GM12878 (cell line): ENCODE measurements around the gene AJM1. TPM values are rescaled to one million over a fixed set of nuclear protein-coding genes. Genes with fewer than 3 reads are reported as not detected.

Experiments used
- BACH1 ChIP-seq: fragments of 450-650 bp; IDR thresholded peaks from 2 replicates; pipeline ENCODE4 v1.6.1; 2017; ENCODE audit warnings: mild to moderate bottlenecking, borderline replicate concordance
- CBX5 ChIP-seq: sonication (generic); IDR thresholded peaks from 2 replicates; pipeline ENCODE4 v1.6.1; 2016; ENCODE audit warnings: low read depth, moderate library complexity, mild to moderate bottlenecking, inconsistent platforms
- CEBPB ChIP-seq, 2 experiments: fragments of 150-350 bp in 1 of 2; IDR thresholded peaks; 2 replicates each; pipeline ENCODE4 v1.6.1; 2012 to 2014; ENCODE audit warnings: low read depth in 2 of 2, low read length in 2 of 2, borderline replicate concordance in 1 of 2, inconsistent platforms in 1 of 2
- FOXK2 ChIP-seq: fragments of 450-650 bp; IDR thresholded peaks from 2 replicates; pipeline ENCODE4 v1.6.1; 2017; ENCODE audit warnings: mild to moderate bottlenecking, moderate library complexity
- GATAD2B ChIP-seq: fragments of 450-650 bp; conservative IDR thresholded peaks from 2 replicates; pipeline ENCODE4 v1.6.1; 2017; ENCODE audit warnings: low read depth, mild to moderate bottlenecking, moderate library complexity
- HDAC2 ChIP-seq: fragments of 200-600 bp; sonication (generic); IDR thresholded peaks from 2 replicates; pipeline ENCODE4 v1.6.1; 2017
- JUNB ChIP-seq: IDR thresholded peaks from 2 replicates; pipeline ENCODE4 v1.6.1; 2016; ENCODE audit warnings: antibody characterized with exemption, mild to moderate bottlenecking
- LARP7 ChIP-seq: fragments of 450-650 bp; IDR thresholded peaks from 2 replicates; pipeline ENCODE4 v1.6.1; 2017; ENCODE audit warnings: mild to moderate bottlenecking
- MYC ChIP-seq: IDR thresholded peaks from 2 replicates; pipeline ENCODE4 v1.6.1; 2011; ENCODE audit warnings: mild to moderate bottlenecking, low read length, moderate library complexity, inconsistent platforms; ENCODE audit not compliant: insufficient read depth, insufficient replicate concordance, insufficient read length, severe bottlenecking
- NR2C2 ChIP-seq: IDR thresholded peaks from 2 replicates; pipeline ENCODE4 v1.6.1; 2011; ENCODE audit warnings: borderline replicate concordance, low read depth; ENCODE audit not compliant: control insufficient read depth, insufficient read length
- PAX5 ChIP-seq: IDR thresholded peaks from 2 replicates; pipeline ENCODE4 v1.6.1; 2011; ENCODE audit warnings: low read depth, low read length, borderline replicate concordance
- POLR2AphosphoS5 ChIP-seq: IDR thresholded peaks from 2 replicates; pipeline ENCODE4 v1.6.1; 2011; ENCODE audit warnings: mild to moderate bottlenecking, low read length, inconsistent platforms
- RAD51 ChIP-seq: fragments of 450-650 bp; IDR thresholded peaks from 2 replicates; pipeline ENCODE4 v1.6.1; 2016; ENCODE audit warnings: moderate library complexity, mild to moderate bottlenecking, inconsistent platforms
- RUNX3 ChIP-seq: IDR thresholded peaks from 2 replicates; pipeline ENCODE4 v1.6.1; 2012; ENCODE audit warnings: low read length, inconsistent platforms
- SIX5 ChIP-seq: IDR thresholded peaks from 2 replicates; pipeline ENCODE4 v1.6.1; 2011; ENCODE audit warnings: mild to moderate bottlenecking, low read depth, low read length, moderate library complexity; ENCODE audit not compliant: severe bottlenecking
- SREBF1 ChIP-seq: IDR thresholded peaks from 2 replicates; pipeline ENCODE4 v1.6.1; 2012; ENCODE audit warnings: mild to moderate bottlenecking, low read length
- TAF1 ChIP-seq: IDR thresholded peaks from 2 replicates; pipeline ENCODE4 v1.6.1; 2011; ENCODE audit warnings: mild to moderate bottlenecking, low read depth, low read length, borderline replicate concordance
- TCF12 ChIP-seq: IDR thresholded peaks from 2 replicates; pipeline ENCODE4 v1.6.1; 2011; ENCODE audit warnings: low read depth, mild to moderate bottlenecking, low read length
- TCF3 ChIP-seq: IDR thresholded peaks from 2 replicates; pipeline ENCODE4 v1.6.1; 2012; ENCODE audit warnings: low read depth, mild to moderate bottlenecking, low read length, borderline replicate concordance; ENCODE audit not compliant: insufficient read depth
- ZNF217 ChIP-seq: fragments of 450-650 bp; IDR thresholded peaks from 2 replicates; pipeline ENCODE4 v1.6.1; 2017; ENCODE audit warnings: antibody characterized with exemption, mild to moderate bottlenecking
- ZNF274 ChIP-seq: IDR thresholded peaks from one replicate; pipeline ENCODE4 v1.8.0; 2011; ENCODE audit not compliant: insufficient read length, insufficient read depth
- ZNF384 ChIP-seq: IDR thresholded peaks from 2 replicates; pipeline ENCODE4 v1.6.1; 2012; ENCODE audit warnings: low read depth, mild to moderate bottlenecking, low read length, improper control_type of control experiment, borderline replicate concordance
- ZZZ3 ChIP-seq: IDR thresholded peaks from 2 replicates; pipeline ENCODE4 v1.6.1; 2011; ENCODE audit warnings: low read depth; ENCODE audit not compliant: control insufficient read depth, insufficient read length
- polyA plus RNA-seq, 11 experiments: library from polyadenylated mRNA; depleted of rRNA in 4 of 11; unstranded in 6 of 11; stranded (reverse) in 5 of 11; fragments of >200 nt; fragmentation: Nextera tagmentation in 4 of 11; fragmentation: Illumina TruSeq in 1 of 11; extraction: Ambion mirVana in 4 of 11; extraction: Trizol in 1 of 11; gene quantifications; 1 replicate in 1 of 11; 2 replicates in 10 of 11; pipeline versions ENCODE4 v1.2.1 to v1.2.3, GENCODE V29; 2011 to 2016; ENCODE audit warnings: inconsistent platforms in 2 of 11, missing spikeins in 2 of 11, low read depth in 1 of 11
- total RNA-seq, 4 experiments: library from RNA; depleted of rRNA in 3 of 4; stranded (reverse); fragments of >200 nt in 3 of 4; fragmentation: Illumina TruSeq in 1 of 4; extraction: Trizol in 1 of 4; gene quantifications; 2 replicates each; pipeline versions ENCODE4 v1.2.1 to v1.2.3, GENCODE V29; 2013 to 2021
- TF ChIP-seq, protein P1 (sequence below): fragments of 450-650 bp; formaldehyde crosslinking; IDR thresholded peaks from 2 replicates; pipeline ENCODE4 v1.4.0; 2020; ENCODE audit warnings: mild to moderate bottlenecking, moderate library complexity
- TF ChIP-seq, protein P2 (sequence below), 3 experiments: IDR thresholded peaks in 2 of 3; conservative IDR thresholded peaks in 1 of 3; 2 replicates each; pipeline ENCODE4 v1.5.1; 2011; ENCODE audit warnings: low read depth in 3 of 3, low read length in 3 of 3, mild to moderate bottlenecking in 3 of 3, control low read depth in 2 of 3, moderate library complexity in 2 of 3, inconsistent platforms in 1 of 3, mixed read lengths in 1 of 3; ENCODE audit not compliant: control insufficient read depth in 2 of 3, insufficient read depth in 1 of 3; ENCODE audit errors: extremely low read depth in 1 of 3

The AJM1 gene
- total and polyA plus RNA-seq, 10 of the 15 experiments (the other 5 are each of a cell fraction or from before 2014, with no cell fraction given) = 0.06 to 2.5 (median 1.0) TPM; not detected in 2

DNA sequence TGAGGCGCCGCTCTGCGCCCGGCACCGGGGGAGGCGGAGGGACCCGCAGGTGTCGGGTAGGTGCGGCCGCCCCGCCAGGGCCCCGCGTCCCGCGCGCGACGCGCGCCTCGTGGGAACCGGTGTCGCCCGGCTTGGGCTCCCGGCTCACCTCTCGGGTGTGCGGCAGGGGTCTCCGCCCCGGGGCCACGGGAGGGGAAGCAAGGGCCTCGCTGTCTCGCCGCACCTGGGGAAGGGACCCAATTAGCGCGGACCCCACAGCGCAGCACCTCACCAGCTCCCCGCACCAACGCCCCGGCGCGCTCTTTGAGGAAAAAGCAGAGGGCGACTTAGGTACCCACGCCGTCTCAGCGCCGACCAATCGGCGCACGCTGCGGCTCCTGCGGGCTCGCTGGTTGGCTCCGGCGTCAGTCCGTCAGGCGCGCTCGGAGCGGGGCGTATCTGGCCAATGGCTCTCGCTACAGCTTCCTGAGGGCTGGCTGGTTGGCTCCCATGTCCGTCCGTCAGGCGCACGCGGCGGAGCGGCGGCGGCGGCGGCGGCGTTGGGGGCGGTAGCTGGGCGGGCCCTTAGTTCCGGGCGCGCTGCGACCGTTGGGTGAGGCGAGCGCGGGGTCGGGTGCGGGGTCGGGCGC is 43.8 kb downstream of the AJM1 start, which contains the start of gene TRAF2 (continued):
- TF ChIP-seq, protein P1, sequence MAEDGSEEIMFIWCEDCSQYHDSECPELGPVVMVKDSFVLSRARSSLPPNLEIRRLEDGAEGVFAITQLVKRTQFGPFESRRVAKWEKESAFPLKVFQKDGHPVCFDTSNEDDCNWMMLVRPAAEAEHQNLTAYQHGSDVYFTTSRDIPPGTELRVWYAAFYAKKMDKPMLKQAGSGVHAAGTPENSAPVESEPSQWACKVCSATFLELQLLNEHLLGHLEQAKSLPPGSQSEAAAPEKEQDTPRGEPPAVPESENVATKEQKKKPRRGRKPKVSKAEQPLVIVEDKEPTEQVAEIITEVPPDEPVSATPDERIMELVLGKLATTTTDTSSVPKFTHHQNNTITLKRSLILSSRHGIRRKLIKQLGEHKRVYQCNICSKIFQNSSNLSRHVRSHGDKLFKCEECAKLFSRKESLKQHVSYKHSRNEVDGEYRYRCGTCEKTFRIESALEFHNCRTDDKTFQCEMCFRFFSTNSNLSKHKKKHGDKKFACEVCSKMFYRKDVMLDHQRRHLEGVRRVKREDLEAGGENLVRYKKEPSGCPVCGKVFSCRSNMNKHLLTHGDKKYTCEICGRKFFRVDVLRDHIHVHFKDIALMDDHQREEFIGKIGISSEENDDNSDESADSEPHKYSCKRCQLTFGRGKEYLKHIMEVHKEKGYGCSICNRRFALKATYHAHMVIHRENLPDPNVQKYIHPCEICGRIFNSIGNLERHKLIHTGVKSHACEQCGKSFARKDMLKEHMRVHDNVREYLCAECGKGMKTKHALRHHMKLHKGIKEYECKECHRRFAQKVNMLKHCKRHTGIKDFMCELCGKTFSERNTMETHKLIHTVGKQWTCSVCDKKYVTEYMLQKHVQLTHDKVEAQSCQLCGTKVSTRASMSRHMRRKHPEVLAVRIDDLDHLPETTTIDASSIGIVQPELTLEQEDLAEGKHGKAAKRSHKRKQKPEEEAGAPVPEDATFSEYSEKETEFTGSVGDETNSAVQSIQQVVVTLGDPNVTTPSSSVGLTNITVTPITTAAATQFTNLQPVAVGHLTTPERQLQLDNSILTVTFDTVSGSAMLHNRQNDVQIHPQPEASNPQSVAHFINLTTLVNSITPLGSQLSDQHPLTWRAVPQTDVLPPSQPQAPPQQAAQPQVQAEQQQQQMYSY (CRISPR knock-in tag) = no peak
- TF ChIP-seq NR2C2 = no peak
- 0 out of 2 replicates have a peak, but pooled peaks have one; percentile 56 for TF ChIP-seq PAX5
- no peak for TF ChIP-seq CEBPB (IDR thresholded peaks at IDR 0.05; ENCODE audit: borderline replicate concordance in 1 of 2, low read depth in 2 of 2, low read length in 2 of 2)
- TF ChIP-seq ZNF274 = no peak
- TF ChIP-seq ZZZ3 = no peak
- TF ChIP-seq, protein P2, sequence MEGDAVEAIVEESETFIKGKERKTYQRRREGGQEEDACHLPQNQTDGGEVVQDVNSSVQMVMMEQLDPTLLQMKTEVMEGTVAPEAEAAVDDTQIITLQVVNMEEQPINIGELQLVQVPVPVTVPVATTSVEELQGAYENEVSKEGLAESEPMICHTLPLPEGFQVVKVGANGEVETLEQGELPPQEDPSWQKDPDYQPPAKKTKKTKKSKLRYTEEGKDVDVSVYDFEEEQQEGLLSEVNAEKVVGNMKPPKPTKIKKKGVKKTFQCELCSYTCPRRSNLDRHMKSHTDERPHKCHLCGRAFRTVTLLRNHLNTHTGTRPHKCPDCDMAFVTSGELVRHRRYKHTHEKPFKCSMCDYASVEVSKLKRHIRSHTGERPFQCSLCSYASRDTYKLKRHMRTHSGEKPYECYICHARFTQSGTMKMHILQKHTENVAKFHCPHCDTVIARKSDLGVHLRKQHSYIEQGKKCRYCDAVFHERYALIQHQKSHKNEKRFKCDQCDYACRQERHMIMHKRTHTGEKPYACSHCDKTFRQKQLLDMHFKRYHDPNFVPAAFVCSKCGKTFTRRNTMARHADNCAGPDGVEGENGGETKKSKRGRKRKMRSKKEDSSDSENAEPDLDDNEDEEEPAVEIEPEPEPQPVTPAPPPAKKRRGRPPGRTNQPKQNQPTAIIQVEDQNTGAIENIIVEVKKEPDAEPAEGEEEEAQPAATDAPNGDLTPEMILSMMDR (IDR thresholded peaks at IDR 0.05 in 2 of 3, conservative IDR thresholded peaks at IDR 0.05 in 1 of 3; ENCODE audit: control insufficient read depth in 2 of 3, extremely low read depth in 1 of 3, insufficient read depth in 1 of 3, low read depth in 3 of 3, low read length in 3 of 3) = 0 out of 6 replicates have a peak, but pooled peaks of 1 of the 3 experiments have one; percentile 3
- TF ChIP-seq MYC = no peak
- no peak for TF ChIP-seq JUNB
- peak; percentile 87 for TF ChIP-seq GATAD2B
- TF ChIP-seq FOXK2 = no peak
- peak; percentile 34 for TF ChIP-seq SIX5
- no peak for TF ChIP-seq TCF12
- TF ChIP-seq RAD51 = no peak
- TF ChIP-seq TCF3 = no peak
- peak; percentile 89 for TF ChIP-seq BACH1
- TF ChIP-seq RUNX3 = no peak
- no peak for TF ChIP-seq HDAC2
- no peak for TF ChIP-seq ZNF384
- no peak for TF ChIP-seq CBX5
- peak; percentile 91; the same call in 1 of the 2 replicates for TF ChIP-seq LARP7
- TF ChIP-seq SREBF1 = no peak
- TF ChIP-seq ZNF217 = peak; percentile 61; the same call in 1 of the 2 replicates
- TF ChIP-seq POLR2AphosphoS5 = peak; percentile 90
- TF ChIP-seq TAF1 = 0 out of 2 replicates have a peak, but pooled peaks have one; percentile 59
